ENCODE measurements around the gene CLCA1.

- TF ChIP-seq, protein P1, sequence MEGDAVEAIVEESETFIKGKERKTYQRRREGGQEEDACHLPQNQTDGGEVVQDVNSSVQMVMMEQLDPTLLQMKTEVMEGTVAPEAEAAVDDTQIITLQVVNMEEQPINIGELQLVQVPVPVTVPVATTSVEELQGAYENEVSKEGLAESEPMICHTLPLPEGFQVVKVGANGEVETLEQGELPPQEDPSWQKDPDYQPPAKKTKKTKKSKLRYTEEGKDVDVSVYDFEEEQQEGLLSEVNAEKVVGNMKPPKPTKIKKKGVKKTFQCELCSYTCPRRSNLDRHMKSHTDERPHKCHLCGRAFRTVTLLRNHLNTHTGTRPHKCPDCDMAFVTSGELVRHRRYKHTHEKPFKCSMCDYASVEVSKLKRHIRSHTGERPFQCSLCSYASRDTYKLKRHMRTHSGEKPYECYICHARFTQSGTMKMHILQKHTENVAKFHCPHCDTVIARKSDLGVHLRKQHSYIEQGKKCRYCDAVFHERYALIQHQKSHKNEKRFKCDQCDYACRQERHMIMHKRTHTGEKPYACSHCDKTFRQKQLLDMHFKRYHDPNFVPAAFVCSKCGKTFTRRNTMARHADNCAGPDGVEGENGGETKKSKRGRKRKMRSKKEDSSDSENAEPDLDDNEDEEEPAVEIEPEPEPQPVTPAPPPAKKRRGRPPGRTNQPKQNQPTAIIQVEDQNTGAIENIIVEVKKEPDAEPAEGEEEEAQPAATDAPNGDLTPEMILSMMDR (conservative IDR thresholded peaks at IDR 0.05; ENCODE audit: low read depth, low read length), result no peak
- TF ChIP-seq EZH2 (IDR thresholded peaks at IDR 0.05; ENCODE audit: low read length, unreplicated experiment), result no peak
Observed at GRCh38 chr1:86464819-86465218, 3.9 kb upstream of the CLCA1 start.
